Prostate gland (tissue), 2 donors: ENCODE data around the gene CAPZB.

Source experiments
- POLR2A ChIP-seq: fragments of 450-650 bp; IDR thresholded peaks from one replicate; pipeline ENCODE4 v1.6.1; 2016; ENCODE audit warnings: antibody characterized with exemption, mild to moderate bottlenecking
- POLR2AphosphoS5 ChIP-seq: sonication (generic); formaldehyde crosslinking; IDR thresholded peaks from one replicate; pipeline ENCODE4 v1.6.1; 2017; ENCODE audit warnings: antibody characterized with exemption
- TF ChIP-seq, protein P1 (sequence below), 4 experiments: fragments of 200-600 bp in 2 of 4; fragments of 450-650 bp in 2 of 4; sonication (generic) in 2 of 4; IDR thresholded peaks; 1 replicate in 3 of 4; 2 replicates in 1 of 4; pipeline ENCODE4 v1.5.1; 2016 to 2019; ENCODE audit warnings: antibody characterized with exemption in 4 of 4, mild to moderate bottlenecking in 2 of 4, moderate library complexity in 2 of 4

GRCh38 chr1:19521411-19521810, 36.1 kb upstream of the CAPZB start:
- TF ChIP-seq POLR2AphosphoS5 = no peak
- TF ChIP-seq, protein P1, sequence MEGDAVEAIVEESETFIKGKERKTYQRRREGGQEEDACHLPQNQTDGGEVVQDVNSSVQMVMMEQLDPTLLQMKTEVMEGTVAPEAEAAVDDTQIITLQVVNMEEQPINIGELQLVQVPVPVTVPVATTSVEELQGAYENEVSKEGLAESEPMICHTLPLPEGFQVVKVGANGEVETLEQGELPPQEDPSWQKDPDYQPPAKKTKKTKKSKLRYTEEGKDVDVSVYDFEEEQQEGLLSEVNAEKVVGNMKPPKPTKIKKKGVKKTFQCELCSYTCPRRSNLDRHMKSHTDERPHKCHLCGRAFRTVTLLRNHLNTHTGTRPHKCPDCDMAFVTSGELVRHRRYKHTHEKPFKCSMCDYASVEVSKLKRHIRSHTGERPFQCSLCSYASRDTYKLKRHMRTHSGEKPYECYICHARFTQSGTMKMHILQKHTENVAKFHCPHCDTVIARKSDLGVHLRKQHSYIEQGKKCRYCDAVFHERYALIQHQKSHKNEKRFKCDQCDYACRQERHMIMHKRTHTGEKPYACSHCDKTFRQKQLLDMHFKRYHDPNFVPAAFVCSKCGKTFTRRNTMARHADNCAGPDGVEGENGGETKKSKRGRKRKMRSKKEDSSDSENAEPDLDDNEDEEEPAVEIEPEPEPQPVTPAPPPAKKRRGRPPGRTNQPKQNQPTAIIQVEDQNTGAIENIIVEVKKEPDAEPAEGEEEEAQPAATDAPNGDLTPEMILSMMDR (IDR thresholded peaks at IDR 0.05) = no peak
- TF ChIP-seq POLR2A = no peak
